H7 (cell line): Measurements from ENCODE around the gene PRSS37. TPM values are rescaled to one million over a fixed set of nuclear protein-coding genes. Genes with fewer than 3 reads are reported as not detected.

ENCODE experiments used
- DNase-seq: peaks from one replicate; pipeline ENCODE4 v3.0.0; 2012
- H3K27me3 ChIP-seq: 2 replicates; pipeline ENCODE4 v1.6.0; 2011; ENCODE audit warnings: mild to moderate bottlenecking, low read length; ENCODE audit not compliant: control insufficient read depth, insufficient read depth
- H3K36me3 ChIP-seq: replicated peaks from 2 replicates; pipeline ENCODE4 v1.5.1; 2011; ENCODE audit warnings: low read length; ENCODE audit not compliant: control insufficient read depth, insufficient read depth
- H3K4me3 ChIP-seq: 2 replicates; pipeline ENCODE4 v1.5.1; 2011; ENCODE audit warnings: low read depth, mild to moderate bottlenecking, control low read depth, low read length, moderate library complexity; ENCODE audit not compliant: insufficient read depth
- total RNA-seq: library from RNA; depleted of rRNA; stranded (reverse); fragments of >200 nt; shearing (Covaris generic); gene quantifications from 2 replicates; pipeline ENCODE4 v1.2.3, GENCODE V29; 2014; rRNA removed

Gene PRSS37, protein sequence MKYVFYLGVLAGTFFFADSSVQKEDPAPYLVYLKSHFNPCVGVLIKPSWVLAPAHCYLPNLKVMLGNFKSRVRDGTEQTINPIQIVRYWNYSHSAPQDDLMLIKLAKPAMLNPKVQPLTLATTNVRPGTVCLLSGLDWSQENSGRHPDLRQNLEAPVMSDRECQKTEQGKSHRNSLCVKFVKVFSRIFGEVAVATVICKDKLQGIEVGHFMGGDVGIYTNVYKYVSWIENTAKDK
- total RNA-seq = not detected in 2 replicates

GRCh38 chr7:141841385-141841784, at the start of gene PRSS37:
PRSS37 (minus strand) TSS chr7:141841485; CDS start chr7:141841049, 436 bp downstream.
- H3K4me3 ChIP-seq = no peak within 1 kb of the TSS
- no peaks in the 10 kb centered on the region for H3K27me3 ChIP-seq

GRCh38 chr7:141889321-141889720, 48.0 kb upstream of the PRSS37 start:
- Histone ChIP-seq H3K4me3 (no peak overlapping the region), H3K36me3 (no peaks in the 10 kb centered on the region), H3K27me3 (no peaks in the 10 kb centered on the region)
- DNase-seq = no peak

More at GRCh38 chr7:141841385-141841784, at the start of gene PRSS37:
- no peak for DNase-seq
- H3K36me3 ChIP-seq = no peaks in the 10 kb centered on the region

- Histone ChIP-seq H3K4me3 (no peak overlapping the region), H3K36me3 (no peaks in the 10 kb centered on the region), H3K27me3 (no peaks in the 10 kb centered on the region)
- DNase-seq = no peak
These were observed 43.4 kb upstream of the PRSS37 start for GRCh38 chr7:141884539-141885225.

GRCh38 chr7:141880960-141881359, 39.7 kb upstream of the PRSS37 start:
- DNase-seq = no peak
- H3K36me3 ChIP-seq = no peaks in the 10 kb centered on the region
- H3K27me3 ChIP-seq = no peaks in the 10 kb centered on the region
- H3K4me3 ChIP-seq = no peak overlapping the region

DNA sequence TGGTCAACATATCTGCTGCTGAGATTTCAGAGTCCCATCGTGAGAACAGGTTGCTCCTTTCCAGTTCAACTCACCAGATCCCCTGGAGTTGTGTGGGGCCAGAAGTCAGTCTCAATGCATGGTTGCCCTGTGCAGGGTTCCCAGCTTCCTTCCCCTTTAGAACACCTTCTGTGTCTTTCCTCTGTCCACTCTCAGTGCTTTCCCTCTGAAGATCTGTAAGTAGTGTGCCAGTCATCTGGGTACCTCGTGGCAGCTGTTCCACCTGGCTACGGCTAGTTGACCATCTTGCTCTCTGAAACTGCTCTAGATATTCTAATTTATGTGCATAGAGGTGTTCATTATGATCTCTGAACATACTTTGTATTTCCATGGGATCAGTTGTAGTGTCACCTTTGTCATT, 36.1 kb upstream of the PRSS37 start:
- DNase-seq = no peak
- Histone ChIP-seq H3K4me3 (no peak overlapping the region), H3K27me3 (no peaks in the 10 kb centered on the region), H3K36me3 (no peaks in the 10 kb centered on the region)

GRCh38 chr7:141876371-141876770, 35.1 kb upstream of the PRSS37 start:
- Histone ChIP-seq H3K36me3 (no peaks in the 10 kb centered on the region), H3K27me3 (no peaks in the 10 kb centered on the region), H3K4me3 (no peak overlapping the region)
- peak; percentile 2 for DNase-seq

GRCh38 chr7:141875453-141875852, 34.2 kb upstream of the PRSS37 start:
- Histone ChIP-seq H3K36me3 (no peaks in the 10 kb centered on the region), H3K27me3 (no peaks in the 10 kb centered on the region), H3K4me3 (no peak overlapping the region)
- DNase-seq = peak; percentile 6

- peak; percentile 29 for DNase-seq
- Histone ChIP-seq H3K36me3 (no peaks in the 10 kb centered on the region), H3K27me3 (no peaks in the 10 kb centered on the region), H3K4me3 (no peak overlapping the region)
These were observed 33.5 kb upstream of the PRSS37 start for GRCh38 chr7:141874787-141875186.

GRCh38 chr7:141872931-141873330, 31.6 kb upstream of the PRSS37 start:
- Histone ChIP-seq H3K4me3 (no peak overlapping the region), H3K27me3 (no peaks in the 10 kb centered on the region), H3K36me3 (no peaks in the 10 kb centered on the region)
- no peak for DNase-seq

DNA sequence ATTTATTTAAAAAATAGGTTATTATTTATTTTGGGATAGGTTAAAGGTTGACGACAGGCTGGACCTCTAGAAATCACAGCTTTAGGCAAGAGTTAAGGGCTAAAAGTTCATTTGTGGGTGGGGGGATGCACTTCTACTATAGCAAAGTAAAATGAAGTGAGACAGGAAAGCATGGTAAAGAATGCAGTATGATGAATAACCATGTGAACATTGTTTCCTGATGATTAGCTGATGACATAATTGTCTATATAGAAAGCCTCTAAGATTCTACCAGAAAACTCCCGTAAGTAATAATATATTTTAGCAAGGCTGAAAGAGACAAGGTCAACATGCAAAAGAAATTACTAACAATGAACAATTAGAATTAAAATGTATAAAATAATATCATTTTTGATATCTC, 25.7 kb upstream of the PRSS37 start:
- no peaks in the 10 kb centered on the region for H3K36me3 ChIP-seq
- no peaks in the 10 kb centered on the region for H3K27me3 ChIP-seq
- no peak for DNase-seq
- H3K4me3 ChIP-seq = no peak overlapping the region

GRCh38 chr7:141864765-141865447, 23.6 kb upstream of the PRSS37 start:
- no peaks in the 10 kb centered on the region for H3K36me3 ChIP-seq
- DNase-seq = no peak
- no peaks in the 10 kb centered on the region for H3K27me3 ChIP-seq
- H3K4me3 ChIP-seq = no peak overlapping the region

GRCh38 chr7:141860207-141860606, 18.9 kb upstream of the PRSS37 start:
- H3K36me3 ChIP-seq = no peaks in the 10 kb centered on the region
- no peak for DNase-seq
- H3K27me3 ChIP-seq = no peaks in the 10 kb centered on the region
- H3K4me3 ChIP-seq = no peak overlapping the region

DNA sequence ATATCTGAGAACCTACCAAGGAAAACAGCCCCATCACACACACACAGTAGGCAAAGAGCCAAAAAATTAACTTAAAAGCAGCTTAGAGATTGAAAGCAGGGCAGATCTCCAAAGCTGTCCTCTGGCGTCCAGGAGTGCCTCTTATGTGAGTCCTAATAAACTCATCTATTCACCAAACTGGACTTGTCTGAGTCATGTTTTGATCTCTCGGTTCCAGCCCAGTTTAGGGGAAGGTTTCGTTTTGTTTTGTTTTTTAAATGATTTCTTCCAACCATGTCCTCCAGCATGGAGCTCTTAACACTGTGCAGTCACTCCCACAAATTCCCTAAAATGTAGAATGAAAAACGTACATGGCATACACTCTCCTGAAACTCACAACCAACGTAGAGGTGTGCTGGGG, 6.7 kb upstream of the PRSS37 start:
- Histone ChIP-seq H3K27me3 (no peaks in the 10 kb centered on the region), H3K4me3 (no peak overlapping the region), H3K36me3 (no peaks in the 10 kb centered on the region; the same call in 1 of the 2 replicates)
- DNase-seq = no peak

DNA sequence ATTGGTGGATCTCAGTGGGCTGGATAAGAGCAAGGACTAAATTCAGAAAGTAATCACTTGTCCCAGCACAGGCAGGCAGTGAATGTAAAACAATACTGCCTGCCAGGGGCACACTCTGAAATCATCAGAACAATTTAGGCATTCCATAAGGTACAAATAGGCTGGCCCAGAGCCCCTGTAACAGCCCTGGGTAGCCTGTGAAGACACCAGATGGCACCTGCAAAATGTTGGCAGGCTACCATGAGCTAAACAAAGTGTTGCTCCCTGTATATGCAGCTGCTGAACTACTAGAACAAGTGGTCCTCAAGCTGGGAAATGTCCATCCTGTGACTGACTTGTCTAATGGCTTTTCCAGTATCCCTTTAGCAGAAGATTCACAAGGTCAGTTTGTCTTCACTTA, 3.0 kb upstream of the PRSS37 start:
- DNase-seq = no peak
- H3K4me3 ChIP-seq = no peak overlapping the region
- no peaks in the 10 kb centered on the region for H3K36me3 ChIP-seq
- no peaks in the 10 kb centered on the region for H3K27me3 ChIP-seq

DNA sequence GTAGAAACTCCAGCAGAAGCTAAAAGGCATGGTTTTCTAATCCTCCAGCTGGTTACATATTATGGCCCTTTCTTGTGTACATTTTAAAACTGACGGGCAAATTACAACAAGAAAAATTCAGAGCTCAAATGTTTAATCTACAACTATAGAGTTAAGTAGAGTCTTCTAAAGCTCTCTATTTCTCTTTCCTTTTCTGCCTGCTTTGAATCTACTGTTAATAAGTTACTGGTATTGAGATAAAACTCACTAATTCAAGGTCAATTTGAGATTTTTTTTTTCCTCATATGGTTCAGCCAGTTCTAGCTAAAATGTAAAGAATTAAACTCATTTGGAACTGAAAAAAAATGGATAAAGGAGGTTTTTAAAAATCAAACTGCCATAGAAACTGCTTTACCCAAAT, 1.6 kb upstream of the PRSS37 start:
- Histone ChIP-seq H3K27me3 (no peaks in the 10 kb centered on the region), H3K36me3 (no peaks in the 10 kb centered on the region), H3K4me3 (no peak overlapping the region)
- DNase-seq = no peak
